Right lobe of liver (tissue), 6 donors: ENCODE results near the gene LRBA. TPM values are rescaled to one million over a fixed set of nuclear protein-coding genes. Genes with fewer than 3 reads are reported as not detected.

ENCODE experiments used
- ATAC-seq, 4 donors: fragments of 200-7000 bp; cut with Tn5 transposase; one replicate each; pipeline ENCODE4 v1.9.1; 2020; ENCODE audit warnings: mild to moderate bottlenecking in 4 of 4, moderate library complexity in 4 of 4
- DNase-seq, 3 donors: peaks; one replicate each; pipeline ENCODE4 v3.0.0-alpha.2; 2020
- H3K27ac ChIP-seq, 3 donors: fragments of 200-600 bp; one replicate each; pipeline ENCODE4 v1.8.0; 2022
- H3K27me3 ChIP-seq, 2 donors: fragments of 200-600 bp; one replicate each; pipeline ENCODE4 v1.8.0; 2022
- H3K36me3 ChIP-seq, 4 donors: fragments of 200-600 bp; sonication (generic) in 1 of 4; one replicate each; pipeline versions ENCODE4 v1.5.1 to v1.8.0; 2017 to 2022; ENCODE audit warnings: control low read depth in 1 of 4
- H3K4me1 ChIP-seq, 4 donors: fragments of 200-600 bp; sonication (generic) in 1 of 4; one replicate each; pipeline versions ENCODE4 v1.5.1 to v1.8.0; 2017 to 2022; ENCODE audit warnings: control low read depth in 1 of 4
- H3K4me3 ChIP-seq, 3 donors: fragments of 200-600 bp; one replicate each; pipeline ENCODE4 v1.8.0; 2022
- H3K9me3 ChIP-seq, 4 donors: fragments of 200-600 bp; sonication (generic) in 1 of 4; one replicate each; pipeline versions ENCODE4 v1.5.1 to v1.8.0; 2017 to 2022; ENCODE audit warnings: control low read depth in 1 of 4
- POLR2A ChIP-seq: fragments of 450-650 bp; IDR thresholded peaks from one replicate; pipeline ENCODE4 v1.6.1; 2017; ENCODE audit warnings: antibody characterized with exemption, mild to moderate bottlenecking
- WGBS: methylation state at CpG from one replicate; pipeline ENCODE4 v1.1.6; 2018; ENCODE audit warnings: low coverage, low lambda C conversion rate; ENCODE audit not compliant: insufficient coverage; ENCODE audit errors: missing lambda C conversion rate; 5-methylcytosine and 5-hydroxymethylcytosine counted together
- intact Hi-C, 2 donors: fragments of 100-400 bp; cut with DNase I; formaldehyde crosslinking; loops; one replicate each; pipeline versions ENCODE4 v1.11.2 to v1.14.1; 2022
- total RNA-seq, 6 experiments: library from RNA; depleted of rRNA in 2 of 6; stranded (reverse); fragments of >200 nt in 2 of 6; fragmentation: NEBNext Ultra II Directional in 3 of 6; extraction: Animal tissue kit (Norgen Biotek cat#: 25700) in 3 of 6; gene quantifications; one replicate each; pipeline versions ENCODE4 v1.1.0 to v1.2.4, GENCODE V29; 2016 to 2023
- TF ChIP-seq, protein P1 (sequence below), 4 donors: fragments of 200-600 bp in 3 of 4; fragments of 450-650 bp in 1 of 4; IDR thresholded peaks; one replicate each; pipeline versions ENCODE4 v1.5.1 to v1.8.0; 2016 to 2022; ENCODE audit warnings: antibody characterized with exemption in 4 of 4, mild to moderate bottlenecking in 2 of 4
- donor health status: DM: no; HTN: yes; CAD: no.
- donor health status: DM: no; HTN: no; CAD: no.
- donor health status: DM: no; HTN: no; CAD: no.
- donor health status: DM: no; HTN: yes; CAD: no.
- donor health status: DM: no; HTN: yes; CAD: no.

LRBA gene
- total RNA-seq, 6 experiments from 2014 or later, result 18.9 to 48.1 (median 24.5) TPM

DNA sequence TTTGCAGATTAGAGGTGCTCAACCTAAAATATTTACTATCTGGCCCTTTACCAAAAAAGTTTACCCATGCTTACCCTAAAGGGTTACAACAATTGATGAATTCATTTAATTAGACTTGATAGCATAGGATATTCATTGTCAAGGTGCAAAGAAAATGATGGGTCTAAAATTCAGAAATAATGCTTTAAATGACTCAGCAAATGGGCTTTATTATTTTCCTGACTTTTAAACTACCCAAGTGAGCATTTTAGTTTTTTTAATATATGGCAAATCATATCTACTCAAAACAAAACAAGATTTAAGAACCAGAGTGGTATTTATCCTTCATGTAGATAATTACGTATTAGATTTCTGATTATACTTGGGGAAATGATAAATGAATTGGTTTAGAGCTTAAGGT lies 701.1 kb downstream of the LRBA start:
- intact Hi-C loops, result no loop called here
- H3K36me3 ChIP-seq, result peaks cover 0 to 6% (median 0%) of the 10 kb centered on the region in 4 donors
- no peak for TF ChIP-seq POLR2A
- H3K4me3 ChIP-seq, result no peak overlapping the region
- DNase-seq (no peak), ATAC-seq (no peak)
- no peaks in the 10 kb centered on the region for H3K4me1 ChIP-seq
- 85% methylated on average over 1 of the region's 1 CpG for WGBS
- no peaks in the 10 kb centered on the region for H3K9me3 ChIP-seq
- no peak overlapping the region for H3K27ac ChIP-seq
- H3K27me3 ChIP-seq, result no peaks in the 10 kb centered on the region

DNA sequence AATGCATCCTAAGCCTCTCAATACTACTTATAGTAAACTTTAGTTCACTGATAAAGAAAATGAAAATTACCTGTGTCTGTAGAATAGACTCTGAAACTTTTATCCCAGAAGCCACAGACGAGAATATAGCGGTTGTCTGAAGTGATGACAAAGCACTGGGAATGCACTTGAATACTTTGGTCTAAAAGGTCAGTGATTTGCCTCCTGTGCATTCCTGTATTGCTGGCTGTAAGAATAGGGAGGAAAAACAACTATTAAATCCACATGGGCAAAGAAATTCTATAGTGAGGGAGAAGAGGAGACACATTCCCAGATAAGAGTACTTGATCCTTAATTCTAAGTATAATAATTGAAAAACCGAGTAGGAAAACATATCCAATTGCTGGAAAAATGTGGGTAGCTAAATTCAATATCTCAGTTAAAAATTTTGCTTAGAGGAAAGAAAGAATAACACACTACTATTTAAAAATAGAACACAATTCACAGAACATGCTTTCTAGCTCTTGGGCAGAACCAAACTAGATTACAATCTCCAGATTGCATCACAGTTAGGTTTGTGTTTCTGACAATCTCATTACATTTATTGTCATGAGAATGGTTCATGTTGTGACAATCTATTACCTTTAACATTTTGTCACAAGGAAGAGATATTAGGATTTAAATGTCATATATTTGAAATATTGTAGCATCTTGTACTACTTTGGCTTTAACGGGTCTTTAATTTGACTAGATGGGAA lies 704.8 kb downstream of the LRBA start:
- Histone ChIP-seq H3K9me3 (no peaks in the 10 kb centered on the region), H3K27me3 (no peaks in the 10 kb centered on the region), H3K4me1 (peaks cover 0 to 8% (median 0%) of the 10 kb centered on the region in 4 donors), H3K36me3 (peaks cover 0 to 6% (median 0%) of the 10 kb centered on the region in 4 donors), H3K4me3 (no peak overlapping the region), H3K27ac (no peak overlapping the region)
- intact Hi-C loops, result no loop called here
- no peak for TF ChIP-seq POLR2A
- TF ChIP-seq, protein P1, sequence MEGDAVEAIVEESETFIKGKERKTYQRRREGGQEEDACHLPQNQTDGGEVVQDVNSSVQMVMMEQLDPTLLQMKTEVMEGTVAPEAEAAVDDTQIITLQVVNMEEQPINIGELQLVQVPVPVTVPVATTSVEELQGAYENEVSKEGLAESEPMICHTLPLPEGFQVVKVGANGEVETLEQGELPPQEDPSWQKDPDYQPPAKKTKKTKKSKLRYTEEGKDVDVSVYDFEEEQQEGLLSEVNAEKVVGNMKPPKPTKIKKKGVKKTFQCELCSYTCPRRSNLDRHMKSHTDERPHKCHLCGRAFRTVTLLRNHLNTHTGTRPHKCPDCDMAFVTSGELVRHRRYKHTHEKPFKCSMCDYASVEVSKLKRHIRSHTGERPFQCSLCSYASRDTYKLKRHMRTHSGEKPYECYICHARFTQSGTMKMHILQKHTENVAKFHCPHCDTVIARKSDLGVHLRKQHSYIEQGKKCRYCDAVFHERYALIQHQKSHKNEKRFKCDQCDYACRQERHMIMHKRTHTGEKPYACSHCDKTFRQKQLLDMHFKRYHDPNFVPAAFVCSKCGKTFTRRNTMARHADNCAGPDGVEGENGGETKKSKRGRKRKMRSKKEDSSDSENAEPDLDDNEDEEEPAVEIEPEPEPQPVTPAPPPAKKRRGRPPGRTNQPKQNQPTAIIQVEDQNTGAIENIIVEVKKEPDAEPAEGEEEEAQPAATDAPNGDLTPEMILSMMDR (IDR thresholded peaks at IDR 0.05), result no peak
- ATAC-seq (no peak), DNase-seq (no peak)
- WGBS, result 85% methylated on average over 4 of the region's 4 CpGs

DNA sequence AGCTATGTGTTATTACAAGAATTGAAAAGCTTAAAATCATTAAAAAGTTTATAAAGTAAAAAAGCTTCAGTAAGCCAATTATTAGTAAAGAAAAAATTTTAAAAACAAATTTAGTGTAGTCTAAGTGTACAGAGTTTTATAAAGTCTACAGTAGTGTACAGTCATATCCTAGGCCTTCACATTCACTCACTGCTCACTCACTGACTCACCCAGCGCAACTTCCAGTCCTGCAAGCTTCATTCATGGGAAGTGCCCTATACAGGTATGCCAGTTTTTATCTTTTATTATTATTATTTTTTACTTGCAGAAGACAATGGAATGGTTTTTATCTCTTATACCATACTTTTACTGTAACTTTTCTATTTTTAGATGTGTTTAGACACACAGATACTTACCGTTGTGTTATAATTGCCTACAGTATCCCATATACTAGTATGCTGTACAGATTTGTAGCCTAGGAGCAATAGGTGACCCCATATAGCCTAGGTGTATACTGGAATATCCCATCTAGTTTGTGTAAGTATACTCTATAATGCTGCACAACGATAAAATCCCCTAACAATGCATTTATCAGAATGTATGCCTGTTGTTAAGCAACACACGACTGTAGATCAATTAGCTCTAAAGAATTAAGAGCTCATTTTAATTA lies 706.1 kb downstream of the LRBA start:
- H3K4me1 ChIP-seq, result peaks cover 0 to 8% (median 0%) of the 10 kb centered on the region in 4 donors
- 93% methylated on average over 4 of the region's 4 CpGs for WGBS
- no peaks in the 10 kb centered on the region for H3K27me3 ChIP-seq
- TF ChIP-seq, protein P1 (IDR thresholded peaks at IDR 0.05), result no peak
- TF ChIP-seq POLR2A, result no peak
- no peaks in the 10 kb centered on the region for H3K9me3 ChIP-seq
- no peak overlapping the region for H3K4me3 ChIP-seq
- intact Hi-C loops, result no loop called here
- no peak for ATAC-seq
- DNase-seq, result no peak
- H3K27ac ChIP-seq, result no peak overlapping the region
- H3K36me3 ChIP-seq, result peaks cover 0 to 6% (median 0%) of the 10 kb centered on the region in 4 donors

DNA sequence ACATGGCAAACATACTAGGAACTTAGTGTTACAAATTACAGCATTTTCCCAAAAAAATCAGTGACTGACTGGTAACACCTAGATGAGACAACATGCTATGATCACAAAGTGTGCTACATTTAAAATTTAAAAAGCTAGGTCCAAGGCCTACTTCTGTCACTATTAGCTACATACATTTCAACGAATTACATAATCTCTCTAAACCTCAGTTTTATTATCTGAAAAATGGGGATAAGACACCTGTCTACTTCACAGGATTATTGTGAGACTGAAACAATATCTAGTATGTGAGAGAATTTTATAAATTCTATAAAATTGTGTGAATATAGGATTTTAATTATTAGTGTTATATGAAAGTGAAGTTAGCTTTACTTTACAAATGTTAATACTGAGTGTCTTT lies 708.4 kb downstream of the LRBA start:
- no peak for ATAC-seq
- intact Hi-C loops, result no loop called here
- H3K9me3 ChIP-seq, result no peaks in the 10 kb centered on the region
- WGBS, result 87% methylated on average over 1 of the region's 1 CpG
- no peaks in the 10 kb centered on the region for H3K27me3 ChIP-seq
- H3K27ac ChIP-seq, result no peak overlapping the region
- peaks cover 0 to 8% (median 0%) of the 10 kb centered on the region in 4 donors for H3K4me1 ChIP-seq
- peaks cover 0 to 6% (median 0%) of the 10 kb centered on the region in 4 donors for H3K36me3 ChIP-seq
- no peak for DNase-seq
- no peak overlapping the region for H3K4me3 ChIP-seq
- no peak for TF ChIP-seq POLR2A
- TF ChIP-seq, protein P1 (IDR thresholded peaks at IDR 0.05), result no peak

DNA sequence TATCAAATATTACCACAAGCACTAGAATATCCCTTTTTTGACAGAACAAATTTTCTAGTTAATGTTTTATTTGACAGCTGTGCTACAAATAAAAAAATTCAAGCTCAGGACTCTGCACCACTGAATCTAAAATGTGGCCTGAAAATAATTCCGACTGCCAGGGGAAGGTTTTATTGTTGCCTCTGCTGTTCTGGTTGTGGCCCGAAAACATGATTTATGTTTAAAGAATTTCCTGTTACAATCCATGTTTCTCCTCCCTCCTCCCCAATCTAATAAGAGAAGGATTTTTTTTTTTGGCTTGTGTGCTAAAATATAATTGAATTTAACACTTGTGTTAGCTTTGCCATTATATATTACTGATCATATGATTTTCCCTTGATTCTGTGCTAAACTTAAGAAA lies 709.1 kb downstream of the LRBA start:
- Histone ChIP-seq H3K4me3 (no peak overlapping the region), H3K27me3 (no peaks in the 10 kb centered on the region), H3K9me3 (no peaks in the 10 kb centered on the region), H3K4me1 (peaks cover 0 to 8% (median 0%) of the 10 kb centered on the region in 4 donors), H3K27ac (no peak overlapping the region), H3K36me3 (peaks cover 0 to 6% (median 0%) of the 10 kb centered on the region in 4 donors)
- intact Hi-C loops, result no loop called here
- no peak for TF ChIP-seq POLR2A
- TF ChIP-seq, protein P1 (IDR thresholded peaks at IDR 0.05), result no peak
- ATAC-seq (peak in 1 of 4 donors; percentile 28), DNase-seq (no peak)
- WGBS, result 43% methylated on average over 2 of the region's 2 CpGs
